Muscle of arm (tissue), 14 donors: ENCODE results near the gene TRUB1. TPM values are rescaled to one million over a fixed set of nuclear protein-coding genes. Genes with fewer than 3 reads are reported as not detected.
A peak's percentile ranks its signal among the peaks of the same experiment; 100 is the strongest.
"Not testable (repeated sequence)": the region's sequence is repeated elsewhere in the genome, so short reads cannot be mapped to it uniquely, and the experiment has no call there.

Experiments used
- DNase-seq: peaks from one replicate; pipeline ENCODE4 v3.0.0-alpha.2; 2013
- long read RNA-seq, 11 donors: transcript quantifications; one replicate each; lab custom pipeline, GENCODE V29; 2026
- polyA plus RNA-seq, 12 donors: library from polyadenylated mRNA; unstranded; fragments of 120-200 nt; gene quantifications; one replicate each; pipeline ENCODE4 v1.2.1, GENCODE V29; 2013; ENCODE audit not compliant: insufficient read length in 12 of 12

The TRUB1 gene
- 10 to 100 TPM in 11 of 12 donors, not detected in 1; 15.1 to 25.7 (median 22.3) TPM for polyA plus RNA-seq
- long read RNA-seq, donor 1, transcript TRUB1-201 (8 exons, 3,408 nt), result major isoform, 15 of 22 reads
- long read RNA-seq, donor 1, partial matches to known transcripts, result 7 of 22 reads
- long read RNA-seq, donor 1, other reads (novel, unspliced or antisense), result 0 of 22 reads
- long read RNA-seq, donor 2, transcript TRUB1-201 (8 exons, 3,408 nt), result major isoform, 11 of 12 reads
- long read RNA-seq, donor 2, partial matches to known transcripts, result 0 of 12 reads
- long read RNA-seq, donor 2, other reads (novel, unspliced or antisense), result 0 of 12 reads
- long read RNA-seq, donor 3, partial matches to known transcripts, result 0 of 3 reads
- long read RNA-seq, donor 3, other reads (novel, unspliced or antisense), result 0 of 3 reads
- long read RNA-seq, donor 4, transcript TRUB1-201 (8 exons, 3,408 nt), result major isoform, 5 of 6 reads
- long read RNA-seq, donor 4, partial matches to known transcripts, result 0 of 6 reads
- long read RNA-seq, donor 4, other reads (novel, unspliced or antisense), result 0 of 6 reads
- long read RNA-seq, donor 5, result 0 reads
- long read RNA-seq, donor 6, partial matches to known transcripts, result 0 of 4 reads
- long read RNA-seq, donor 6, other reads (novel, unspliced or antisense), result 0 of 4 reads
- long read RNA-seq, donor 7, partial matches to known transcripts, result 0 of 3 reads
- long read RNA-seq, donor 7, other reads (novel, unspliced or antisense), result 0 of 3 reads
- long read RNA-seq, donor 8, transcript TRUB1-201 (8 exons, 3,408 nt), result major isoform, 6 of 7 reads
- long read RNA-seq, donor 8, partial matches to known transcripts, result 0 of 7 reads
- long read RNA-seq, donor 8, other reads (novel, unspliced or antisense), result 0 of 7 reads
- long read RNA-seq, donor 9, transcript TRUB1-201 (8 exons, 3,408 nt), result major isoform, 7 of 8 reads
- long read RNA-seq, donor 9, partial matches to known transcripts, result 0 of 8 reads
- long read RNA-seq, donor 9, other reads (novel, unspliced or antisense), result 0 of 8 reads
- long read RNA-seq, donor 10, transcript TRUB1-201 (8 exons, 3,408 nt), result major isoform, 6 of 6 reads
- long read RNA-seq, donor 10, partial matches to known transcripts, result 0 of 6 reads
- long read RNA-seq, donor 10, other reads (novel, unspliced or antisense), result 0 of 6 reads
- long read RNA-seq, donor 11, transcript TRUB1-201 (8 exons, 3,408 nt), result major isoform, 5 of 7 reads
- long read RNA-seq, donor 11, partial matches to known transcripts, result 0 of 7 reads
- long read RNA-seq, donor 11, other reads (novel, unspliced or antisense), result 0 of 7 reads

- DNase-seq, result peak; percentile 96
Observed at GRCh38 chr10:114937962-114938855, at the start of gene TRUB1. Gene TRUB1 (plus strand): TSS chr10:114938195. CDS start chr10:114938254, 59 bp downstream.

- DNase-seq, result no peak
Observed at GRCh38 chr10:114893251-114893650, 44.7 kb upstream of the TRUB1 start.

- DNase-seq, result no peak
Observed at GRCh38 chr10:114894911-114895310, 43.1 kb upstream of the TRUB1 start.

- not testable (repeated sequence) for DNase-seq
Observed at GRCh38 chr10:114897011-114897410, 41.0 kb upstream of the TRUB1 start.

- no peak for DNase-seq
Observed at GRCh38 chr10:114897593-114897992, 40.4 kb upstream of the TRUB1 start.

- no peak for DNase-seq
Observed at GRCh38 chr10:114899982-114900381, 38.0 kb upstream of the TRUB1 start.

GRCh38 chr10:114900658-114901057 is 37.3 kb upstream of the TRUB1 start:
- no peak for DNase-seq

- DNase-seq, result no peak
Observed at GRCh38 chr10:114902151-114902550, 35.8 kb upstream of the TRUB1 start.

- DNase-seq, result no peak
Observed at GRCh38 chr10:114905450-114905849, 32.5 kb upstream of the TRUB1 start.

- no peak for DNase-seq
Observed at GRCh38 chr10:114906981-114907380, 31.0 kb upstream of the TRUB1 start.

GRCh38 chr10:114908896-114909295 is 29.1 kb upstream of the TRUB1 start:
- DNase-seq, result no peak

- no peak for DNase-seq
Observed at GRCh38 chr10:114911052-114911711, 26.8 kb upstream of the TRUB1 start.

- no peak for DNase-seq
Observed at GRCh38 chr10:114911801-114912469, 26.1 kb upstream of the TRUB1 start.

GRCh38 chr10:114912470-114912859 is 25.5 kb upstream of the TRUB1 start:
- DNase-seq, result no peak

GRCh38 chr10:114914560-114914959 is 23.4 kb upstream of the TRUB1 start:
- DNase-seq, result no peak

- no peak for DNase-seq
Observed at GRCh38 chr10:114915294-114915693, 22.7 kb upstream of the TRUB1 start.

GRCh38 chr10:114916653-114917052 is 21.3 kb upstream of the TRUB1 start:
- DNase-seq, result no peak

- DNase-seq, result no peak
Observed at GRCh38 chr10:114917459-114917858, 20.5 kb upstream of the TRUB1 start.

GRCh38 chr10:114917927-114918672 is 19.9 kb upstream of the TRUB1 start:
- DNase-seq, result no peak
